HepG2 (cell line): ENCODE results near the gene ELOVL2.

Source experiments
- SUZ12 ChIP-seq: fragments of 150-350 bp; IDR thresholded peaks from 2 replicates; pipeline ENCODE4 v1.6.1; 2014; ENCODE audit warnings: low read depth, low read length
- ZNF234 ChIP-seq: sonication (generic); formaldehyde crosslinking; conservative IDR thresholded peaks from 2 replicates; pipeline ENCODE4 v1.5.1; 2020; ENCODE audit warnings: mild to moderate bottlenecking, missing genetic modification reagents
- TF ChIP-seq, protein P1 (sequence below): sonication (generic); formaldehyde crosslinking; IDR thresholded peaks from one replicate; pipeline ENCODE4 v1.5.1; 2020; ENCODE audit warnings: mild to moderate bottlenecking, missing genetic modification reagents; ENCODE audit errors: not compliant biosample characterization
- TF ChIP-seq, protein P2 (sequence below): IDR thresholded peaks from 2 replicates; pipeline ENCODE4 v1.6.1; 2012; ENCODE audit warnings: inconsistent platforms
- TF ChIP-seq, protein P3 (sequence below), 2 experiments: IDR thresholded peaks; 2 replicates each; pipeline ENCODE4 v1.6.1; 2011 to 2012; ENCODE audit warnings: low read length in 2 of 2, borderline replicate concordance in 1 of 2, low read depth in 1 of 2, mild to moderate bottlenecking in 1 of 2, moderate library complexity in 1 of 2

DNA sequence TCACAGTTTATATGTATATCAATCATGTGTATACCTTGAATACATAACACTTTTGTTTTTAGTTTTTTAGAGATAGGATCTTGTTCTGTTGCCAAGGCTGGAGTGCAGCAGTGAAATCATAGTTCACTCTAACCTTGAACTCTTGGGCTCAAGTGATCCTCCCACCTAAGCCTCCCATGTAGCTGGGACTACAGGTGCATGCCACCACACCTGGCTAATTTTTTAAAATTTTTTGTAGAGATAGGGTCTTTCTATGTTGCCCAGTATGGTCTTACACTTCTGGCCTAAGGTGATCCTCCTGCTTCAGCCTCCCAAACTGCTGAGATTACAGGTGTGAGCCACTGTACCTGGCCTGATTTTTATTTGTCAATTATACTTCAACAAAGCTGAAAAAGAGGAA lies 87.3 kb downstream of the ELOVL2 start:
- TF ChIP-seq SUZ12 (no peak), ZNF234 (CRISPR knock-in tag) (no peak)
- TF ChIP-seq, protein P1, sequence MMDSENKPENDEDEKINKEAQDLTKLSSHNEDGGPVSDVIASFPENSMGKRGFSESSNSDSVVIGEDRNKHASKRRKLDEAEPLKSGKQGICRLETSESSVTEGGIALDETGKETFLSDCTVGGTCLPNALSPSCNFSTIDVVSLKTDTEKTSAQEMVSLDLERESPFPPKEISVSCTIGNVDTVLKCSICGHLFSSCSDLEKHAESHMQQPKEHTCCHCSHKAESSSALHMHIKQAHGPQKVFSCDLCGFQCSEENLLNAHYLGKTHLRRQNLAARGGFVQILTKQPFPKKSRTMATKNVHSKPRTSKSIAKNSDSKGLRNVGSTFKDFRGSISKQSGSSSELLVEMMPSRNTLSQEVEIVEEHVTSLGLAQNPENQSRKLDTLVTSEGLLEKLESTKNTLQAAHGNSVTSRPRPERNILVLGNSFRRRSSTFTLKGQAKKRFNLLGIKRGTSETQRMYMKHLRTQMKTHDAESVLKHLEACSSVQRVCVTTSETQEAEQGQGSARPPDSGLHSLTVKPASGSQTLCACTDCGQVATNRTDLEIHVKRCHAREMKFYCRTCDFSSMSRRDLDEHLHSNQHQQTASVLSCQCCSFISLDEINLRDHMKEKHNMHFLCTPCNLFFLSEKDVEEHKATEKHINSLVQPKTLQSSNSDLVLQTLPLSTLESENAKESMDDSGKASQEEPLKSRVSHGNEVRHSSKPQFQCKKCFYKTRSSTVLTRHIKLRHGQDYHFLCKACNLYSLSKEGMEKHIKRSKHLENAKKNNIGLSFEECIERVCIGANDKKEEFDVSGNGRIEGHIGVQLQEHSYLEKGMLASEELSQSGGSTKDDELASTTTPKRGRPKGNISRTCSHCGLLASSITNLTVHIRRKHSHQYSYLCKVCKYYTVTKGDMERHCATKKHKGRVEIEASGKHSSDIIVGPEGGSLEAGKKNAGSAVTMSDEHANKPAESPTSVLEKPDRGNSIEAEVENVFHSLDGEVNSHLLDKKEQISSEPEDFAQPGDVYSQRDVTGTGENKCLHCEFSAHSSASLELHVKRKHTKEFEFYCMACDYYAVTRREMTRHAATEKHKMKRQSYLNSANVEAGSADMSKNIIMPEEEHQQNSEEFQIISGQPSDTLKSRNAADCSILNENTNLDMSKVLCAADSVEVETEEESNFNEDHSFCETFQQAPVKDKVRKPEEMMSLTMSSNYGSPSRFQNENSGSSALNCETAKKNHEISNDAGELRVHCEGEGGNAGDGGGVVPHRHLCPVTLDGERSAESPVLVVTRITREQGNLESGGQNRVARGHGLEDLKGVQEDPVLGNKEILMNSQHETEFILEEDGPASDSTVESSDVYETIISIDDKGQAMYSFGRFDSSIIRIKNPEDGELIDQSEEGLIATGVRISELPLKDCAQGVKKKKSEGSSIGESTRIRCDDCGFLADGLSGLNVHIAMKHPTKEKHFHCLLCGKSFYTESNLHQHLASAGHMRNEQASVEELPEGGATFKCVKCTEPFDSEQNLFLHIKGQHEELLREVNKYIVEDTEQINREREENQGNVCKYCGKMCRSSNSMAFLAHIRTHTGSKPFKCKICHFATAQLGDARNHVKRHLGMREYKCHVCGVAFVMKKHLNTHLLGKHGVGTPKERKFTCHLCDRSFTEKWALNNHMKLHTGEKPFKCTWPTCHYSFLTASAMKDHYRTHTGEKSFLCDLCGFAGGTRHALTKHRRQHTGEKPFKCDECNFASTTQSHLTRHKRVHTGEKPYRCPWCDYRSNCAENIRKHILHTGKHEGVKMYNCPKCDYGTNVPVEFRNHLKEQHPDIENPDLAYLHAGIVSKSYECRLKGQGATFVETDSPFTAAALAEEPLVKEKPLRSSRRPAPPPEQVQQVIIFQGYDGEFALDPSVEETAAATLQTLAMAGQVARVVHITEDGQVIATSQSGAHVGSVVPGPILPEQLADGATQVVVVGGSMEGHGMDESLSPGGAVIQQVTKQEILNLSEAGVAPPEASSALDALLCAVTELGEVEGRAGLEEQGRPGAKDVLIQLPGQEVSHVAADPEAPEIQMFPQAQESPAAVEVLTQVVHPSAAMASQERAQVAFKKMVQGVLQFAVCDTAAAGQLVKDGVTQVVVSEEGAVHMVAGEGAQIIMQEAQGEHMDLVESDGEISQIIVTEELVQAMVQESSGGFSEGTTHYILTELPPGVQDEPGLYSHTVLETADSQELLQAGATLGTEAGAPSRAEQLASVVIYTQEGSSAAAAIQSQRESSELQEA (CRISPR knock-in tag) = no peak
- TF ChIP-seq, protein P2, sequence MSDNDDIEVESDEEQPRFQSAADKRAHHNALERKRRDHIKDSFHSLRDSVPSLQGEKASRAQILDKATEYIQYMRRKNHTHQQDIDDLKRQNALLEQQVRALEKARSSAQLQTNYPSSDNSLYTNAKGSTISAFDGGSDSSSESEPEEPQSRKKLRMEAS = no peak
- TF ChIP-seq, protein P3, sequence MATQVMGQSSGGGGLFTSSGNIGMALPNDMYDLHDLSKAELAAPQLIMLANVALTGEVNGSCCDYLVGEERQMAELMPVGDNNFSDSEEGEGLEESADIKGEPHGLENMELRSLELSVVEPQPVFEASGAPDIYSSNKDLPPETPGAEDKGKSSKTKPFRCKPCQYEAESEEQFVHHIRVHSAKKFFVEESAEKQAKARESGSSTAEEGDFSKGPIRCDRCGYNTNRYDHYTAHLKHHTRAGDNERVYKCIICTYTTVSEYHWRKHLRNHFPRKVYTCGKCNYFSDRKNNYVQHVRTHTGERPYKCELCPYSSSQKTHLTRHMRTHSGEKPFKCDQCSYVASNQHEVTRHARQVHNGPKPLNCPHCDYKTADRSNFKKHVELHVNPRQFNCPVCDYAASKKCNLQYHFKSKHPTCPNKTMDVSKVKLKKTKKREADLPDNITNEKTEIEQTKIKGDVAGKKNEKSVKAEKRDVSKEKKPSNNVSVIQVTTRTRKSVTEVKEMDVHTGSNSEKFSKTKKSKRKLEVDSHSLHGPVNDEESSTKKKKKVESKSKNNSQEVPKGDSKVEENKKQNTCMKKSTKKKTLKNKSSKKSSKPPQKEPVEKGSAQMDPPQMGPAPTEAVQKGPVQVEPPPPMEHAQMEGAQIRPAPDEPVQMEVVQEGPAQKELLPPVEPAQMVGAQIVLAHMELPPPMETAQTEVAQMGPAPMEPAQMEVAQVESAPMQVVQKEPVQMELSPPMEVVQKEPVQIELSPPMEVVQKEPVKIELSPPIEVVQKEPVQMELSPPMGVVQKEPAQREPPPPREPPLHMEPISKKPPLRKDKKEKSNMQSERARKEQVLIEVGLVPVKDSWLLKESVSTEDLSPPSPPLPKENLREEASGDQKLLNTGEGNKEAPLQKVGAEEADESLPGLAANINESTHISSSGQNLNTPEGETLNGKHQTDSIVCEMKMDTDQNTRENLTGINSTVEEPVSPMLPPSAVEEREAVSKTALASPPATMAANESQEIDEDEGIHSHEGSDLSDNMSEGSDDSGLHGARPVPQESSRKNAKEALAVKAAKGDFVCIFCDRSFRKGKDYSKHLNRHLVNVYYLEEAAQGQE (IDR thresholded peaks at IDR 0.05; ENCODE audit: borderline replicate concordance in 1 of 2, low read depth in 1 of 2, low read length in 2 of 2) = no peak
